GM18861 (cell line): ENCODE measurements around the gene RETN.
A peak's percentile ranks its signal among the peaks of the same experiment; 100 is the strongest.

Experiments
- ATAC-seq: cut with Tn5 transposase; IDR thresholded peaks from one replicate; pipeline ENCODE4 v1.9.1; 2021; ENCODE audit not compliant: unreplicated experiment

RETN gene

GRCh38 chr19:7681340-7682174 lies 12.7 kb downstream of the RETN start:
- ATAC-seq, result no peak

- no peak for ATAC-seq
Measured at GRCh38 chr19:7682175-7682855, 13.5 kb downstream of the RETN start.

GRCh38 chr19:7685546-7686445 lies 16.9 kb downstream of the RETN start:
- ATAC-seq, result no peak

GRCh38 chr19:7687177-7687576 lies 18.3 kb downstream of the RETN start:
- no peak for ATAC-seq

GRCh38 chr19:7689165-7689564 lies 20.3 kb downstream of the RETN start:
- ATAC-seq, result no peak

GRCh38 chr19:7690779-7691258 lies 22.0 kb downstream of the RETN start:
- ATAC-seq, result no peak

- no peak for ATAC-seq
Measured at GRCh38 chr19:7691497-7691896, 22.6 kb downstream of the RETN start.

GRCh38 chr19:7692417-7693088 lies 23.7 kb downstream of the RETN start:
- ATAC-seq, result no peak

- no peak for ATAC-seq
Measured at GRCh38 chr19:7694499-7694898, 25.6 kb downstream of the RETN start.

- no peak for ATAC-seq
Measured at GRCh38 chr19:7697721-7698287, 29.0 kb downstream of the RETN start.

GRCh38 chr19:7698583-7698982 lies 29.7 kb downstream of the RETN start:
- ATAC-seq, result no peak

- no peak for ATAC-seq
Measured at GRCh38 chr19:7699003-7699402, 30.2 kb downstream of the RETN start.

GRCh38 chr19:7699417-7700401 lies 30.9 kb downstream of the RETN start:
- no peak for ATAC-seq

GRCh38 chr19:7701049-7701653 lies 32.3 kb downstream of the RETN start:
- ATAC-seq, result no peak

- ATAC-seq, result peak; percentile 43
Measured at GRCh38 chr19:7701654-7702457, 33.0 kb downstream of the RETN start, which contains the start of gene FCER2. TSS of gene FCER2 (minus strand) at chr19:7702131. CDS start at chr19:7699760, 2,371 bp downstream.

GRCh38 chr19:7703332-7703731 lies 34.5 kb downstream of the RETN start:
- no peak for ATAC-seq

GRCh38 chr19:7704280-7705060 lies 35.6 kb downstream of the RETN start:
- no peak for ATAC-seq
